ENCODE data around the gene WDR64. TPM values are rescaled to one million over a fixed set of nuclear protein-coding genes. Genes with fewer than 3 reads are reported as not detected.

WDR64 gene
- total and polyA plus RNA-seq, 4 donors, result 0.02 to 0.70 (median 0.17) TPM

DNA sequence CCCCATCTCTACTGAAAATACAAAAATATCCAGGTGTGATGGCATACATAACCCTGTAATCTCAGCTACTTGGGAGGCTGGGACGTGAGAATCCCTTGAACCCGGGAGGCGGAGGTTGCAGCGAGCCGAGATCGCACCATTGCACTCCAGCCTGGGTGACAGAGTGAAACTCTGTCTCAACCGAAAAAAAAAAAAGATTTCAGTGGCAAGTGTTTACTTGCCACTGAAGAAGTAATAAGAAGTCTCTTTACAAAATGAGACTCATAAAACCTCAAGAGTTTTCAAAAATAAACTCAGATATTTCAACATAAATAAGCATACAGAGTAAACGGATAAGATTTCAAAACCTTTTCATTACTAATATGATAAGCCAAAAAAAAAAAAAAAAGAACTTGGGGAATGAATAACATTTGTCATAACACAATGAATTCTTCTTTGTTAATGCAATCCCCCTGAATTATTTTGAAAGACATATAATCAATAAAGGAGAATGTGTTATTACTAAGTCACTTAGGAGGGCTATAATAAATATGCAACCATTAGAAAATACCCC, 161.8 kb downstream of the WDR64 start (continued):
- TF ChIP-seq, protein P1, sequence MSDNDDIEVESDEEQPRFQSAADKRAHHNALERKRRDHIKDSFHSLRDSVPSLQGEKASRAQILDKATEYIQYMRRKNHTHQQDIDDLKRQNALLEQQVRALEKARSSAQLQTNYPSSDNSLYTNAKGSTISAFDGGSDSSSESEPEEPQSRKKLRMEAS (IDR thresholded peaks at IDR 0.05), result no peak
- TF ChIP-seq HNF4G (IDR thresholded peaks at IDR 0.05) (no peak), FOXA2 (IDR thresholded peaks at IDR 0.05) (no peak), YY1 (IDR thresholded peaks at IDR 0.05) (no peak), FOXA1 (IDR thresholded peaks at IDR 0.05) (no peak), EGR1 (IDR thresholded peaks at IDR 0.05; ENCODE audit: low read depth in 2 of 2) (no peak)
- TF ChIP-seq, protein P2, sequence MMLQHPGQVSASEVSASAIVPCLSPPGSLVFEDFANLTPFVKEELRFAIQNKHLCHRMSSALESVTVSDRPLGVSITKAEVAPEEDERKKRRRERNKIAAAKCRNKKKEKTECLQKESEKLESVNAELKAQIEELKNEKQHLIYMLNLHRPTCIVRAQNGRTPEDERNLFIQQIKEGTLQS (IDR thresholded peaks at IDR 0.05), result no peak

DNA sequence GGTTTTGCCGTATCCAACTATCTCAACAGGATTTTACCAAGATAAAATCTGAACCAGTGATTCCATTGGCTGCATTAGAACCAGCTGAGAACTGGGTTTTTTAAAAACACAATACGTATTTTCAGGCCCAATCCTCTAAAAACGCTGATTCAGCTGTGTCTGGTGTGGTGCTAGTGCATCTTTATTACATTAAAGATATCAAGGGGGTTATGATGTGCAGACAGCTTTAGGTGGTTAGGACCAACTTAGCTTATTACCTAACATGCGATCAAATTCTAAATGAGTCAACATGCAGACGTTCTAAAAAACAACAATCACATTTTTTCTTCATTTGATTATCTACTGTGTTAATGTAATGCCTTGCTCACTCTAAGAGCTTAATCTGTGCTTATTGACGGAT, 163.9 kb downstream of the WDR64 start:
- Histone ChIP-seq H3K27me3 (ENCODE audit: control insufficient read depth in 4 of 4, insufficient read depth in 4 of 4, low read length in 3 of 4) (no peaks in the 10 kb centered on the region), H3K4me1 (ENCODE audit: control insufficient read depth in 4 of 4, insufficient read depth in 4 of 4, low read length in 3 of 4) (no peaks in the 10 kb centered on the region), H3K27ac (ENCODE audit: low read depth in 1 of 2, low read length in 2 of 2) (no peak overlapping the region), H3K9ac (ENCODE audit: low read depth in 1 of 2, low read length in 2 of 2) (no peak overlapping the region), H3K36me3 (ENCODE audit: control insufficient read depth in 4 of 4, insufficient read depth in 3 of 4, low read depth in 1 of 4, low read length in 3 of 4) (no peaks in the 10 kb centered on the region), H3K4me3 (ENCODE audit: low read depth in 1 of 3, low read length in 3 of 3) (no peak overlapping the region), H3K9me3 (ENCODE audit: control insufficient read depth in 4 of 4, low read length in 3 of 4) (no peaks in the 10 kb centered on the region)
- WGBS, result 87% methylated on average over 6 of the region's 6 CpGs
- TF ChIP-seq, protein P3, sequence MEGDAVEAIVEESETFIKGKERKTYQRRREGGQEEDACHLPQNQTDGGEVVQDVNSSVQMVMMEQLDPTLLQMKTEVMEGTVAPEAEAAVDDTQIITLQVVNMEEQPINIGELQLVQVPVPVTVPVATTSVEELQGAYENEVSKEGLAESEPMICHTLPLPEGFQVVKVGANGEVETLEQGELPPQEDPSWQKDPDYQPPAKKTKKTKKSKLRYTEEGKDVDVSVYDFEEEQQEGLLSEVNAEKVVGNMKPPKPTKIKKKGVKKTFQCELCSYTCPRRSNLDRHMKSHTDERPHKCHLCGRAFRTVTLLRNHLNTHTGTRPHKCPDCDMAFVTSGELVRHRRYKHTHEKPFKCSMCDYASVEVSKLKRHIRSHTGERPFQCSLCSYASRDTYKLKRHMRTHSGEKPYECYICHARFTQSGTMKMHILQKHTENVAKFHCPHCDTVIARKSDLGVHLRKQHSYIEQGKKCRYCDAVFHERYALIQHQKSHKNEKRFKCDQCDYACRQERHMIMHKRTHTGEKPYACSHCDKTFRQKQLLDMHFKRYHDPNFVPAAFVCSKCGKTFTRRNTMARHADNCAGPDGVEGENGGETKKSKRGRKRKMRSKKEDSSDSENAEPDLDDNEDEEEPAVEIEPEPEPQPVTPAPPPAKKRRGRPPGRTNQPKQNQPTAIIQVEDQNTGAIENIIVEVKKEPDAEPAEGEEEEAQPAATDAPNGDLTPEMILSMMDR (IDR thresholded peaks at IDR 0.05; ENCODE audit: low read depth, low read length, missing input control), result no peak
- TF ChIP-seq EGR1 (IDR thresholded peaks at IDR 0.05; ENCODE audit: low read depth in 2 of 2) (no peak), YY1 (IDR thresholded peaks at IDR 0.05) (no peak), RXRA (IDR thresholded peaks at IDR 0.05) (no peak), HNF4G (IDR thresholded peaks at IDR 0.05) (no peak)
- TF ChIP-seq, protein P1 (IDR thresholded peaks at IDR 0.05), result no peak
- no peak for DNase-seq (ENCODE audit: low spot score)

DNA sequence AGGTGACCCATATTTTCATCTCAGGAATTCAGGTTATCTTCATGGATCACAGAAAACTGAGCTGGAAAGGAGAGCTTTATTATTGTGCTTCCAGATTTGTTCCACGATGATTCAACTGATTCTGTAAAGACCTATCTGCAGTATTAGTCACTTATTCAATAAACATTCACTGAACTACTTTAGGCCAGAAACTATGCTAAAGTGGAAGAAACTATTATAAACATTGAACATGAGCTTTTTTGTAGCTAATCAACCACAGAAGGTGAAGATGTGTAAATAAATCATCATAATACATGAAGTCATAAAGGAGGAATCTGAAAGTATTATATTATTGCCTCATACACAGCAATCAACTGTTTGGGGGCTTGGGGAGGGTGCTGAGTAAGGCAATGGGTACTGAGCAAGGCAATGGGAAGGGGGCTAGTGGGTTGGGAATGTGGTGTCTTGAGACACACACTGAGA, 165.3 kb downstream of the WDR64 start:
- no peak for DNase-seq (ENCODE audit: low spot score)

DNA sequence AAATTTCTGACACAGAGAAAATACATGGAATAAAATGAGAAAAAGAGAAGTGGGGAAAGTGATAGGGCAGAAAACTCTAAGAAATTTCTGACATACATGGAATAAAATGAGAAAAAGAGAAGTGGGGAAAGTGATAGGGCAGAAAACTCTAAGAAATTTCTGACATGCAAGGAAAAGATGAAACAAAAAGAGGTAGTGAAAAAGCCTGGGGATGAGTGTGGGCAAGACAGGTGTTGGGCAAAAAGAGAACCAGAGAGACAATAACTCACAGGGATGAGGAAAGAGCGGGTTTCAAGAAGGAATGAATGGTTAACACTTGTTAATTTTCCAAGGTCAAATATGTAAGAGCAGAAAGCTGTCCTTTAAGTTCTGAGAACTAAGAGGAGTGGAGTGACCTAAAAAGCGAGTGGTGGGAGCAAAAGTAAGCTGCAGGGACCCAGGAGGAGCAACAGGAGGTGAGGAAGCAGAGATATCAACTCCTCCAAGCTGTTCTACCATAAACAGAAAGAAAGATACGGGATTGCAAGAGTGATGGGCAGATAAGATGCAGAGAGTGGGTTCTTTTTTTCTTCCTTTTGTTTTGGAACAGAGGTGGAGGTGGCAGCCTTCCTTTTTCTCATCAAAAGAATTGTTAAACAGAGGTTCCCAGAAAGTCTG, 166.0 kb downstream of the WDR64 start:
- H3K4me1 ChIP-seq (ENCODE audit: control insufficient read depth in 4 of 4, insufficient read depth in 4 of 4, low read length in 3 of 4), result no peaks in the 10 kb centered on the region
- no peaks in the 10 kb centered on the region for H3K27me3 ChIP-seq (ENCODE audit: control insufficient read depth in 4 of 4, insufficient read depth in 4 of 4, low read length in 3 of 4)
- no peaks in the 10 kb centered on the region for H3K9me3 ChIP-seq (ENCODE audit: control insufficient read depth in 4 of 4, low read length in 3 of 4)
- H3K27ac ChIP-seq (ENCODE audit: low read depth in 1 of 2, low read length in 2 of 2), result no peak overlapping the region
- no peak overlapping the region for H3K4me3 ChIP-seq (ENCODE audit: low read depth in 1 of 3, low read length in 3 of 3)
- H3K36me3 ChIP-seq (ENCODE audit: control insufficient read depth in 4 of 4, insufficient read depth in 3 of 4, low read depth in 1 of 4, low read length in 3 of 4), result no peaks in the 10 kb centered on the region
- no peak for DNase-seq (ENCODE audit: low spot score)
- 66% methylated on average over 3 of the region's 3 CpGs for WGBS
- H3K9ac ChIP-seq (ENCODE audit: low read depth in 1 of 2, low read length in 2 of 2), result no peak overlapping the region
- TF ChIP-seq, protein P1 (IDR thresholded peaks at IDR 0.05), result no peak
- TF ChIP-seq, protein P4, sequence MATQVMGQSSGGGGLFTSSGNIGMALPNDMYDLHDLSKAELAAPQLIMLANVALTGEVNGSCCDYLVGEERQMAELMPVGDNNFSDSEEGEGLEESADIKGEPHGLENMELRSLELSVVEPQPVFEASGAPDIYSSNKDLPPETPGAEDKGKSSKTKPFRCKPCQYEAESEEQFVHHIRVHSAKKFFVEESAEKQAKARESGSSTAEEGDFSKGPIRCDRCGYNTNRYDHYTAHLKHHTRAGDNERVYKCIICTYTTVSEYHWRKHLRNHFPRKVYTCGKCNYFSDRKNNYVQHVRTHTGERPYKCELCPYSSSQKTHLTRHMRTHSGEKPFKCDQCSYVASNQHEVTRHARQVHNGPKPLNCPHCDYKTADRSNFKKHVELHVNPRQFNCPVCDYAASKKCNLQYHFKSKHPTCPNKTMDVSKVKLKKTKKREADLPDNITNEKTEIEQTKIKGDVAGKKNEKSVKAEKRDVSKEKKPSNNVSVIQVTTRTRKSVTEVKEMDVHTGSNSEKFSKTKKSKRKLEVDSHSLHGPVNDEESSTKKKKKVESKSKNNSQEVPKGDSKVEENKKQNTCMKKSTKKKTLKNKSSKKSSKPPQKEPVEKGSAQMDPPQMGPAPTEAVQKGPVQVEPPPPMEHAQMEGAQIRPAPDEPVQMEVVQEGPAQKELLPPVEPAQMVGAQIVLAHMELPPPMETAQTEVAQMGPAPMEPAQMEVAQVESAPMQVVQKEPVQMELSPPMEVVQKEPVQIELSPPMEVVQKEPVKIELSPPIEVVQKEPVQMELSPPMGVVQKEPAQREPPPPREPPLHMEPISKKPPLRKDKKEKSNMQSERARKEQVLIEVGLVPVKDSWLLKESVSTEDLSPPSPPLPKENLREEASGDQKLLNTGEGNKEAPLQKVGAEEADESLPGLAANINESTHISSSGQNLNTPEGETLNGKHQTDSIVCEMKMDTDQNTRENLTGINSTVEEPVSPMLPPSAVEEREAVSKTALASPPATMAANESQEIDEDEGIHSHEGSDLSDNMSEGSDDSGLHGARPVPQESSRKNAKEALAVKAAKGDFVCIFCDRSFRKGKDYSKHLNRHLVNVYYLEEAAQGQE (IDR thresholded peaks at IDR 0.05), result no peak
- TF ChIP-seq, protein P2 (IDR thresholded peaks at IDR 0.05), result no peak
- TF ChIP-seq EGR1 (IDR thresholded peaks at IDR 0.05; ENCODE audit: low read depth in 2 of 2) (no peak), HNF4G (IDR thresholded peaks at IDR 0.05) (no peak), GABPA (IDR thresholded peaks at IDR 0.05 in 1 of 2, conservative IDR thresholded peaks at IDR 0.05 in 1 of 2) (no peak), RXRA (IDR thresholded peaks at IDR 0.05) (no peak), RAD21 (IDR thresholded peaks at IDR 0.05) (no peak), JUND (IDR thresholded peaks at IDR 0.05) (no peak), FOXA1 (IDR thresholded peaks at IDR 0.05) (no peak)
- TF ChIP-seq, protein P3 (IDR thresholded peaks at IDR 0.05; ENCODE audit: low read depth, low read length, missing input control), result no peak

More for the DNA sequence above, 165.3 kb downstream of the WDR64 start:
- WGBS, result 84% methylated on average over 1 of the region's 1 CpG
- H3K4me3 ChIP-seq (ENCODE audit: low read depth in 1 of 3, low read length in 3 of 3), result no peak overlapping the region
- no peaks in the 10 kb centered on the region for H3K4me1 ChIP-seq (ENCODE audit: control insufficient read depth in 4 of 4, insufficient read depth in 4 of 4, low read length in 3 of 4)
- no peaks in the 10 kb centered on the region for H3K36me3 ChIP-seq (ENCODE audit: control insufficient read depth in 4 of 4, insufficient read depth in 3 of 4, low read depth in 1 of 4, low read length in 3 of 4)
- no peak overlapping the region for H3K9ac ChIP-seq (ENCODE audit: low read depth in 1 of 2, low read length in 2 of 2)
- H3K27me3 ChIP-seq (ENCODE audit: control insufficient read depth in 4 of 4, insufficient read depth in 4 of 4, low read length in 3 of 4), result no peaks in the 10 kb centered on the region
- no peaks in the 10 kb centered on the region for H3K9me3 ChIP-seq (ENCODE audit: control insufficient read depth in 4 of 4, low read length in 3 of 4)
- H3K27ac ChIP-seq (ENCODE audit: low read depth in 1 of 2, low read length in 2 of 2), result no peak overlapping the region
- TF ChIP-seq RXRA (IDR thresholded peaks at IDR 0.05) (no peak), HNF4A (conservative IDR thresholded peaks at IDR 0.05) (no peak)

All from liver (tissue), 9 donors.